ENCODE results near the gene TMEM200C.

Gene TMEM200C

GRCh38 chr18:5895299-5895875, at the start of gene TMEM200C:
Gene TMEM200C, minus strand, starts transcription at chr18:5895522. Its CDS starts 3,459 bp downstream, at chr18:5892063.
- no peak for DNase-seq

GRCh38 chr18:5944448-5944847, 49.1 kb upstream of the TMEM200C start:
- DNase-seq, result no peak

- no peak for DNase-seq
These were observed 48.2 kb upstream of the TMEM200C start for GRCh38 chr18:5943514-5943913.

DNA sequence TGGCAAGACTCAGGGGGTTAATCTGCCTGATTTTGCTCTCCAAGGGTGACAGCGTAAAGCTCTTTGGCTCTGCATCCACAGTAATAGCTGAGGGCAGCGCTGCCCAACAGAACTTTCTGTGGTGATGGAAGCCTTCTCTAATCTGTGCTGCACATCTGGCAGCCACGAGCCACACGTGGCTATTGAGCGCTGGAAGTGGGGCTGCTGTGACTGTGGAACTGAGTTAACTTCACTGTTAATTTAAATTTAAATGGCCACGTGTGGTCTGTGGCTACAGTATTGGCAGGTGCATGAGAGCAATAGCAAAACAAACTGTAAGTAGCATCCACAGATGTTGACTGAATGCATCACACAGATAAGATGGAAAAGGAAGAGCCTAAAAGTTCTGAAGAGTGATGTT, 47.3 kb upstream of the TMEM200C start:
- DNase-seq, result no peak

DNA sequence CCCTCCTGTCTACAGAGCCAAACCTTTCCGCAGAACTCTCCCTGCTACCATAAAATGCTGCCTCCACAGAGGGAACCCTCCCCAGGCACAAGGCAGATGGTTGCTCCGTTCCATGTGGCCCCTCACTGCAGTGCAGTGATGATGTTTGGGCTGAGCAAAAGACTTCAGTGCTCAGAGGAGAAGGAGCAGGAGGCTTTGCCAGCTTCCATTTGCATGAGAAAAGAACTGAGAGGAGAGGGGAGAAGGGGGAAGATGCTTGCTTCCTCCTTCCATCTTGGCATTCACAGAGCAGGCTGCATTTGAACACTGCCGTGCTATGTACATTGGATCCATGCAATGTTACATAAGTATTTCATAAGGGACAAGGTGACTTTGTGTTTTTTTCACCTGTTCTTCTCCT, 46.6 kb upstream of the TMEM200C start:
- no peak for DNase-seq

GRCh38 chr18:5939801-5940667, 44.7 kb upstream of the TMEM200C start:
- DNase-seq, result no peak

DNA sequence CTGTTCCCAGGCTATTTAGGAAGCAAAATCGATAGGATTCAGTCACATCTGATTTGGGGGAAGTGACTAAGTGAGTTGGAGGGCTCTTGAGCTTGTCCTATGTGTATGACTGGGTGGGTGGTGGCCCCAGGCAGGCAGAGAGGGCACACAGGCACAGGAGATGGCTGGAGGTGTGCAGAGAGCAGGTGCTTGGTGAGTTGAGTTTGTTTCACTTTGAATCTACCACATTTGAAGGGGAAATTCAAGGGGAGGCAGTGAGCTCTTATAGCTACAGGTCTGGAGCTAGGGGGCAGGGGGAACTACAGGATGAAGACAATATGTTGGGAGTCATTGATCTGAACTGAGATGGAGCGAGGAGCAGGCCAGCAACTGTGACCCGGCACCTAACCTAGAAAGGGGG, 42.5 kb upstream of the TMEM200C start:
- no peak for DNase-seq

GRCh38 chr18:5937121-5937520, 41.8 kb upstream of the TMEM200C start:
- no peak for DNase-seq

DNA sequence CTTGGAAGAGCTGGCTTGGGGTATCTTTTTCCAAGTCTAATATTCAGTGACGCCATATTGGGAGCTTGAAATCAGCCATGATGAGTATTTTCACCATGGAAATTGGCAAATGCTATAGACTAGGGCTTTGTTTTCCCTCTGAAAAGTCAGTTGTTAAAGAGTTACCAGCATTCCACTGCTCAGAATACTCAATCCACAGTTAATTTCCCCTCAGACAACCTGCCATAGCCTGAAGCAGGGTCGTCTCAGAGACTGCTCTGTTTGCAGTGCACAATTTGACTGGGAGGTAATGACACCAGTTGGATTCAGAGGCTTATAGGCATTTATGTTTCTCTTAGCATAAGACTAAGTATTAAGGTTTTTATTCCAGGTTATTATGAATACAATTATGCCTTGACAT, 35.5 kb upstream of the TMEM200C start:
- DNase-seq, result no peak

- no peak for DNase-seq
These were observed 23.0 kb upstream of the TMEM200C start for GRCh38 chr18:5918205-5918858.

DNA sequence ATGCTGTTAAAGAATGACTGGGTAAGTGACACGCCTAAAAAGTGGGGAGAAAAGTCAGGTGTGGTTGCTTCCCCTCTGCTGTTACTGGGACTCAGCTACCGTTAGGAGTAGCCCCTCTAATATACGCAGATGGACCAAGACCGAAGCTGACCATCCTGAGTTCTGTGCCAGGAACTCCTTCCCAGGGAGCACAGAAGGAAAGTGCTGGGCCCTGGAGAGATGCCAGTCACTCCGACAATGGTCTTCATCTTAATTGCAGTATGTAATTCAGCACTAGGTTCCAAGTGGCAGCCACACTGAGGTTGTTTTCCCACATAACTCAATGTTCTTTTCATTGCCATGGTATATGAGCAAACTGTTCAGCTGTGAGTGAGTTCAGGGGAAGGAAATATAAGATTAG, 19.6 kb upstream of the TMEM200C start:
- no peak for DNase-seq

DNA sequence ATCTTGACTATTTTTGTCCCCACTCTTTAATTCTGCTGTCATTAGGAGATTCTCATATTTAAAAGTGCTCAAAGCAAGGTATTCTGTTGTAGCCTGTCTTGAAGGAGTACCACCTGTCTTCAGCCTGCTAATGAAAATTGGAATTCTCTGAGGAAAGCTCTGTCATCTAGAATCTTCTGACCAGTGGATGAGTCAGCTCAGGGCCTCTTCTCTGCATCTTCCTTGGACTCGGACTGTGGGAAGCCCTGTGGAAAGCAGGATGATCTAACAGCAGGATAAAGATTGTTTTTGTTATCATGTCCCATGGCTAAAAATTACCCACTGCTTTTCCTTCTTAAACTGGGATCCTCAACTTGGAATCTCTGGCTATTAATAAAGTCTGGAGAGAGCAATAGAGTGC, 18.7 kb upstream of the TMEM200C start:
- DNase-seq, result no peak

DNA sequence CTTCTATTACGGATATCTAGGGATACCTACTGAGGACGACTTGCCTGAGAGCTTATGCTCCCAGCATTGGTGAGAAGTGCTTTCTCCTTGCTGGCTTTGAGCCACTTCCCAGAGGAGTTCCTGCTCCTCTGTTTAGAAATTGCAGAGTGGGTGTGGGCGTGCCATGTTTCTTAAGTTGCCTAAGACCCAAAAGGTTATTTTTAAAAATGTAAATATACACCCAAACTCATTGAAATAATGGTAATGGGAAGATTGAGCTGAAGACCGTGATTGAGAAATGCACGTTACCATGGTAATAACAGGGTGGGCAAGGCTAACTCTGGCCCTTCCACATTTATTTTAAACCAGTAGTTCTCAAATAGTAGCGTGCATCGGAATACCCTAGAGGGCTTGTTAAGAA, 17.2 kb upstream of the TMEM200C start:
- DNase-seq, result no peak

DNA sequence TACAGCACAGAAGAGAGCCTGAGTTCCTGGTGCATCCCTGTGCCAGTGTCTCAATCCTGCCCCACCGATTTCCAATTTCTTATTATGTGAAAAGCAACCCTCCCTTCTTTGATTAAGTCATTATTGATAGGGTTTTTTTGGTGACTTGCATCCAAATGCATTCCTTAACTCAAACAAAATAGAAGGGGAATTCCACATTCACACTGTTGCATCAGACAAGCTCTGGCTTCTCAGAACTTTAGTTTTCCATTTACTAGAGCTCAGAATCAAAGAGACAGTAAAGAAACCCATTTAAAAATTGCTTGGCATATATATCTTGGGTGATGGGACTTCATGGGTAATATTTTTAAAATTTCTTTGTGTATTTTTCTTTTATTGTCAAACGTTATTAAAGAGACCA, 13.8 kb upstream of the TMEM200C start:
- no peak for DNase-seq

DNA sequence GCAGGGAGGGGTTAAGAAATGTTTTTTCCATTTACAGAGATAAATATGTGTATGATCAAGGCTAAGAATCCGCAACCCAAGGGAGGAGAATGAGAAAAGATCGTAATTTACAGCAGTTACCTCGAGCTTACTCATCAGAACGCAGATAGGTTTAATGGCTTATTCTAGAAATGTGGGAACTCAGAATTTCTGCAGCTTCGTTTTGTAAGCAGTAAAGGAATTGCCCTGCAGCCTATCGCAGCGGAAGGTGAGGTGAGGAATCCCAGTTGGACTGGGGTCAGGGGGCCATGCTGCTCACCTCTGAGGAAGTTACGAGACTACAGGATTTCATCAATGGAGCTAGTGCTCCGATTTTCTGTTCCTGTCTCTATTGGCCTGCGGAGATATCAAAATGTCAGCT, 8.1 kb upstream of the TMEM200C start:
- DNase-seq, result no peak

GRCh38 chr18:5900262-5900661, 4.9 kb upstream of the TMEM200C start:
- DNase-seq, result no peak

GRCh38 chr18:5899835-5900234, 4.5 kb upstream of the TMEM200C start:
- DNase-seq, result no peak

- DNase-seq, result no peak
These were observed 786 bp upstream of the TMEM200C start for GRCh38 chr18:5895876-5896740.

- no peak for DNase-seq
These were observed 567 bp downstream of the TMEM200C start for GRCh38 chr18:5894611-5895298.

DNA sequence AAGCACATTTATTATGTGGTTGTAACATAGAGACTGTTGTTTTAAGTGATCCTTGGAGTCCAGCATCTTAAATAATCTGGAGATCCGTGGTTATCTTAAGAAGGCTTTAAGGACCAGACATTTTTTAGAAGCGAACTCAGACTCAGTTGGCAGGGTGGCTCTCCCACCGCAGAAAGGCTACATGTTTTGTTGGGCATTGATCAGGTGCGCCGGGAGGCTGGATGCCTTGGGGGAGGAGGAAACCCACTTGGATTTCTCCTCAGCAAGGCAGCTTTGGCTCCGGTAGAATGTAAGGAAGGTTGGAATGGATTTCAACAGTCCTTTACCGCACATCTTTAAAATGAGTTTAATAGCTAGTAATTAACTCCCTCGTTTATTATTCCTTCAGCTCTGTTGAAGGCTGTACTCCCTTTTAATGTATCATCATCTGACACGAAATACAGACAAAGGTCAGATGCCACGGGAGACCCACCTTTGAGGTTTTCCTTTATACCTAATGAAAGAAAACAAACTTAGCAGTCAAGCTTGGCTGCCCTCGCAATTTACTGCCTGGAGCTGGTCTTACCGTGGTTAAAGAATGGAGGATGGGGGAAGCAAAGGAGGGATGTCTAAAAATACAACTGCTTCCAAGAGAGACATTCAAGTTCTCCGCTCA, 1.2 kb downstream of the TMEM200C start:
- DNase-seq, result no peak

DNA sequence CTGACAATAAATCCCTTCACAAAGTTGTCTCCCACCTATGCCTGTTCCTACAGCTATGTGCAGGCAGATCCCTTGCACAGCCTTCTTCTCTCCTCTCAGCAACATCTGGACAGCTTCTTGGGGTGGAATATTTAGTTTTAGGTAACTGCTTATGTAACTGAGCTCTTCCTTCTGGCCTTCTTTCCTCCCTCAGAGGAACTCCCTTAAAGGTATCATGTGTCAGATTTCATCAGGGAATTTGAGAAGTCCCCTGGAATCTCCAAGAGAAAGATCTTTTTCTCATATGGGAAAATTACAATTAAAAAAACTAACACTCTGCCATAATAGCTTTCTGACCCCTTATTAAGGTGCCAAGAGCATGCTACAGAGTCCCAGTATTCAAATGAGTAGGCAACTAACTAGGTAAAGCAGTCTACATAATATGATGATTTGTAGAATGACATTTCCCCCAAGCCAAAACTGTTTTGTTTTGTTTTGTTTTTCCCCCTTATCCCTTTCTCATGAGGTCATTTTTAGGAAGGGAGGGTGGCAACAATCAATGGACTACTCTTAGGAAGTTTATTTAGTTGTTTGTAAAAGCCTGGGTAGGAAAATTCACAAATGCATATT, 2.4 kb downstream of the TMEM200C start:
- no peak for DNase-seq

DNA sequence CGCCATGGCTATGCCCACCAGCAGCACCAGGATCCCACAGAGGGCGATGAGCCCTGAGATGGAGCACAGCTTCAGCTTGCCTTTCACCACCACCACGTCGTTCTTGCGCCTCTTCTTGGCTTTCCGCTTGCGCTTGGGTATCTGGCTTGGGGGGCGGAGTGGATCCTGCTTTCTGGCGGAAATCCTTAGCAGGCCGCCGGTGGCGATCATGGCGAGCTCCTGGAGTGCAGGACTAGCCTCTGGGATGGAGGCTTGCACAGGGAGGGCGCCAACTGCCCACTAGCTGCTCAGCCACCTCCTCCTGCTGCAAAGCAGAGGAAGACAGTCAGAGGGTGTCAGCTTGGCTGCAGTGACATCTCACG, 3.5 kb downstream of the TMEM200C start:
- DNase-seq, result no peak
